Fibroblast of skin of left quadriceps (primary cell): ENCODE measurements around the gene NPC2.
"Not testable (repeated sequence)": the region's sequence is repeated elsewhere in the genome, so short reads cannot be mapped to it uniquely, and the experiment has no call there.

Experiments
- DNase-seq, 2 experiments: peaks; one replicate each; pipeline ENCODE4 v3.0.0-alpha.2; 2013; ENCODE audit warnings: low read depth in 2 of 2

The NPC2 gene

GRCh38 chr14:74492776-74493342, at the start of gene NPC2:
NPC2 (minus strand) TSS chr14:74493305; CDS start chr14:74493274, 31 bp downstream.
- DNase-seq, result no peak

- no peak for DNase-seq
Observed at GRCh38 chr14:74542056-74542685, 49.1 kb upstream of the NPC2 start.

- no peak for DNase-seq
Observed at GRCh38 chr14:74541225-74541624, 48.1 kb upstream of the NPC2 start.

DNA sequence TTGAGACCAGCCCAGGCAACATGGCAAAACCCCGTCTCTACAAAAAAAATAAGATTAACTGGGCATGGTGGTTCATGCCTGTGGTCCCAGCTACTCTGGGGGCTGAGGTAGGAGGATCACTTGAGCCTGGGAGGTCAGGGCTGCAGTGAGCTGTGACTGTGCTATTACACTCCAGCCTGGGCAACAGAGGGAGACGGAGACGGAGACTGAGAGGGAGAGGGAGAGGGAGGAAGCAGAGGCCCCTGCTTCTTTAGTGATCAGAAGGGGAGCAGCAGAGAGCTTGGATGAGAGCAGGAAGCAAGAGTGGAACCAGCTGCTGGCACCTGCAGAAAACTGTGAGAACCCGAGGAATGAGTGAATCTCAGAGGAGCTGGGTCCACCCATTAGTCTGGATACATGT, 46.4 kb upstream of the NPC2 start:
- no peak for DNase-seq

DNA sequence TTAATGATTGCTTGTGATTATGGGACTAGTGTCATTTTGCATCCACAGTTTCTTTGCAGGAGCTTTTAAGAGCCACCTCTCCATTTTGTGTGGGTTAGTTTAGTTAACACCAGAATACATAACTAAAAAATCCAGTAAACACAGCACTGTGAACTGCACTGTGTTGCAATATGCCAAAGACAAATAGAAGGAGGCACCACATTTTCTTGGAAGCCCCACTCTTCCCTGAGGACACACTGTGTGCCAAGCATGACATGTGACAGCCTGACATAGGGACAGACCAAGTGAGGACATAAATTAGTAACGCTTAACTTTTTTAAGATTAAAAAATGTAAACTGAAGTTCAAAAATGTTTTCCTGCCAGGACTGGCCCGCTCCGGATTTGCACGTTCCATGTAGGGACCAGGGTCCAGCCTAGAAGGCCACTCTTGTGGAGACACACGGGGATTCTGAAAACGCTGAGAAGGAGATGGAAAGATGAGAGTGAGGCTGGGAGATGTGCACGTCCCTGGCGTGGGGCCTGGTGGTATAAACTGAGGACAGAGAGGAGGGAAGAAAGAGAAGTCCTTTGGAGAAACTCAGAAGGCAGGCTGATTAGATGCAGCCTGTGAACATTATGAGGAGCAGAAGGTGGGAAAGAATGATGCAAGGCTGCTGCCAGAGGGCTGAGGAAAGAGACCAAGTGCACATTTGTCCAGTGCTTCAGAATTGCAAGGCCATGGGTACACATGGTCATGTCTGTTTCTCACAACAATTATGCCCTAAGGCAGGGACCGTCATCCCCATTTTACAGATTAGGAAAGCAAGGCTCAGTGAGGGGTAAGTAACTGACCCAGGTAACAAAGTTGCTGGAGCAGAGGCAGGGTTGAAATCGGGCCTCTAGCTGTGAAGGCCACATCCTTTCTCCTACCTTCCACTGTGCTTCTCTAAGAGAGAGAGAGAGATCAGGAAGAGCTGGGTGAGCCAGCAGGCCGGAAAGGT, 45.6 kb upstream of the NPC2 start:
- DNase-seq, result no peak

GRCh38 chr14:74536336-74536735, 43.2 kb upstream of the NPC2 start:
- not testable (repeated sequence) for DNase-seq

GRCh38 chr14:74535756-74536325, 42.7 kb upstream of the NPC2 start:
- no peak for DNase-seq

GRCh38 chr14:74533576-74533975, 40.5 kb upstream of the NPC2 start:
- DNase-seq, result no peak

DNA sequence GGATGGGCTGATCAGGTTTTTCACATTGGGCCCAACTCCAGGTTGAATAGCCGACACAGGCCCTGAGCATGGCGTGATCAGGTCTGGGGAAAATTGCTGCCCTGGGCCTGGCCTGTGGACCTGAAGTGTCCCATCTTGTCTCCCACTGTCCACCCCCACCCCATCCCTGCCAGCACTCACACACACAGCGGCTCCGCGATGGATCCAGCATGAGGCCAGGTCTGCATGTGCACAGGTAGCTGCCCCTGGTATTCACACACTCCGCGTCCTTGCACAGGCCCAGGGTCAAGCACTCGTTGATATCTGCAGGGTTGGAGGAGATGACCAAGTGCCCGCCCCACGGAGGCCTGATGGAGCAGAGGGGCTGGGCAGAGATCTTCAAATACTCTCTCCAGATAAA, 39.1 kb upstream of the NPC2 start:
- DNase-seq, result no peak

DNA sequence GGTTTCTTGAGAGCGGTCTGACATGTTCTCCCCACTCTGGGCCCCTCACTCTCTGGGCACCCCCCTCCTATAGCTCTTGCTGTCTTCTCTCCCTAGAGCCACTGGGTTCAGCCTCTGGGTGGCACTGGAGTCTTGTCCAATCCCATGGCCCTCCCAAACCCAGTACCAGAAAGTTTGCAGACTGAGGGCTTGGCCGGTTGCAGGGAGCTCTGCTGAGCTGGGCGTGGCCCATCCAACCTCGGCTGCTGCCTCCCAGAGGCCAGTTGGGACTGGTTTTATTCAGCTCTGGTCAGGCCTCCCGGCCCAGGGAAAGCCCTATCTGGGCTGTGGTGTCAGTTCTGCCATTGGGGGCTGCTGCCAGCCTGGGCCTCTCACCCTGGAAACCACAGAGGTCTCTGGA, 38.4 kb upstream of the NPC2 start:
- DNase-seq, result no peak

- no peak for DNase-seq
Observed at GRCh38 chr14:74531006-74531405, 37.9 kb upstream of the NPC2 start.

DNA sequence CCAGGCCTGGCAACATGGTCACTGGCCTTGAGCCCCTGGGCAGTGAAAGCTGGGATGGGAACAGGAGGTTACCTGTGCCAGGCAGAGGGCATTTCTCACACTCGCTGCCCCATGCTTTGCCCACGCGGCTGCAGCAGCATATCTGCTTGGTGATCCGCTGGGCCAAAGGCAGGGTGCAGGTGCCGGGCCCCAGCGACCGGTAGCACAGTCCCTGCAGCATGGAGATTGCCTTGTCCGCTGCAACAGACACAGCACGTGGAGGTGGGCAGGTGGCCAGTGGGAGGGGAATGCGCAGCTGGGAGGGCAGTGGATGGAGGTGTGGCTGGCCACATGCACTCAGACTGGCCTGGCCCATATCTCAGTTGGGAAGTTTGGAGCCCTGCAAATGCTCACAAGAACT, 35.8 kb upstream of the NPC2 start:
- DNase-seq, result no peak

GRCh38 chr14:74528406-74528805, 35.3 kb upstream of the NPC2 start:
- DNase-seq, result no peak

- DNase-seq, result no peak
Observed at GRCh38 chr14:74527736-74528280, 34.7 kb upstream of the NPC2 start.

GRCh38 chr14:74526854-74527585, 33.9 kb upstream of the NPC2 start:
- no peak for DNase-seq

DNA sequence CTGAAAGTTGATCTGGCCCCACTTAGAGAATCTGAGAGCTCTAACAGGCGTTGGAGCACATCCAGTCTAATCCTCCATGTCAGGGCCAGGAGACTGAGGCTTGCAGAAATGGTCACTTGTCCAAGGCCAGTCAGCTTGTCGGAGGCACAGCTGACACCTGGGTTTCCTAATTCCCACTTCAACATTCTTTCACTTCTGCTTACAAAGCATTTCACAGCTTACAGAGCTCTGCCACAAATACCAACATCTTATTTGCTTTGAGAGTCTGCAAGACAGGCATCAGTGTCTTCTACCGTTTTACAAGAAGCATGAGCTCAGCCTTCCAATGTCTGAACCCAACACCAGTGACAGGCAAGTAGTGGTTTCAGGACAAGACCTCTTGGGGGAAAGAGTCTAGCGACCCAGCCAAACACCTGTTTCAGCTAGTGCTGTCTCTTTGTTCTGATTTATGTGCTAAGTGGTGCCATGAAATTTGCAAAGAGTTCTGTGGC, 32.3 kb upstream of the NPC2 start:
- DNase-seq, result no peak

DNA sequence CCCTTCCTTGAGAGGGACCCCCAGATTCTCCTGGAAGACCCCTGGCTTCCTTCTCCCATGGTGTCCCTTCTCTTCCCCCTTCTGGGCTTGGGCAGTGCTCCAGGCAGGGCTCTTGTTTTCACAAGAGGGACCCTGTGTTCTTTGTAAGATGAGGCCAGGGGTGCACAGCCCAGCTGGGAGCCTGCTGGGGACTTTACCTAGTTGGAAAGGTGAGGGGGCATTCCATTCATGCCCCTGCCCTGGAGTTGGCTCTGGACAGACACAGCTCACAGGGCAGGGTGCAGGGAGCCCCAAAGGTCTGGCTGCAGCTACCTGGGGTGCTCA, 31.7 kb upstream of the NPC2 start:
- DNase-seq, result no peak

GRCh38 chr14:74524076-74524811, 31.1 kb upstream of the NPC2 start:
- no peak for DNase-seq

DNA sequence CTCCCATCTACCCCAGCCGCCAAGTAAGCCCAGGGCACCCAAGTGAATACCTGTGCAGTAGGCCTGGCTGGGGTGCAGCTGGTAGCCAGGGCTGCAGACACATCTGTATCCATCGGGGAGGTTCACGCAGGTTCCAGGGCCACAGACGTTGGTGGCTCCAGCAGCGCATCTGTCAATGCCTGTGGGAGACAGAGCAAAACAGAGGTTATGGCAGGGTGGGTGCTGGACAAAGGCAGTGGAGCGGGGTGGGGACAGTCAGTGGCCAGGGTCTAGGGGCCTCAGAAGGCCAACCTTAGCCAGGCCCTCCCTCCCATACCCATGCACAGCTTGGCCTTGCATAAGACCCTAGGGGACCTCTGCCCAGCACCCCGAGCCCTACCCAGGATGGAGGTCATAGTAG, 29.6 kb upstream of the NPC2 start:
- no peak for DNase-seq

- no peak for DNase-seq
Observed at GRCh38 chr14:74521756-74522155, 28.7 kb upstream of the NPC2 start.
